Vagina (tissue), 2 donors: Measurements from ENCODE around the gene SHROOM4.

ENCODE experiments used
- POLR2AphosphoS5 ChIP-seq, 2 donors: sonication (generic); formaldehyde crosslinking; IDR thresholded peaks; one replicate each; pipeline ENCODE4 v1.9.0; 2017; ENCODE audit warnings: antibody characterized with exemption in 2 of 2, mild to moderate bottlenecking in 2 of 2, low read depth in 1 of 2; ENCODE audit not compliant: insufficient read depth in 1 of 2
- TF ChIP-seq, protein P1 (sequence below), 3 experiments: fragments of 450-650 bp in 2 of 3; fragments of 200-600 bp in 1 of 3; sonication (generic) in 1 of 3; IDR thresholded peaks; one replicate each; pipeline ENCODE4 v1.5.1; 2017 to 2019; ENCODE audit warnings: antibody characterized with exemption in 3 of 3, mild to moderate bottlenecking in 2 of 3, moderate library complexity in 2 of 3

DNA sequence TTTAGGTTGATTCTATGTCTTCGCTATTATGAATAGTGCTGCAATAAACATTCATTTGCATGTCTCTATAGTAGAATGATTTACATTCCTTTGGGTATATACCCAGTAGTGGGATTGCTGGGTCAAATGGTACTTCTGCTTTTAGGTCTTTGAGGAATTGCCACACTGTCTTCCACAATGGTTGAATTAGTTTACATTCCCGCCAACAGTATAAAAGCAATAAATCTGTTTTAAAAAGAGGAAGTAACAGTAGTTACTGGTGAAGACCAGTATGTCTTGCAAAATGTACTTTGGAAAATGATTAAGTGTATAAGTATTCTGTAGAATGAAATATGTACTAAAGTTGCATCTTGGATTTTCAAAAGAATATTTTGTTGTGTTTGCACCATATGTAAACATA lies 77.3 kb downstream of the SHROOM4 start:
- TF ChIP-seq, protein P1, sequence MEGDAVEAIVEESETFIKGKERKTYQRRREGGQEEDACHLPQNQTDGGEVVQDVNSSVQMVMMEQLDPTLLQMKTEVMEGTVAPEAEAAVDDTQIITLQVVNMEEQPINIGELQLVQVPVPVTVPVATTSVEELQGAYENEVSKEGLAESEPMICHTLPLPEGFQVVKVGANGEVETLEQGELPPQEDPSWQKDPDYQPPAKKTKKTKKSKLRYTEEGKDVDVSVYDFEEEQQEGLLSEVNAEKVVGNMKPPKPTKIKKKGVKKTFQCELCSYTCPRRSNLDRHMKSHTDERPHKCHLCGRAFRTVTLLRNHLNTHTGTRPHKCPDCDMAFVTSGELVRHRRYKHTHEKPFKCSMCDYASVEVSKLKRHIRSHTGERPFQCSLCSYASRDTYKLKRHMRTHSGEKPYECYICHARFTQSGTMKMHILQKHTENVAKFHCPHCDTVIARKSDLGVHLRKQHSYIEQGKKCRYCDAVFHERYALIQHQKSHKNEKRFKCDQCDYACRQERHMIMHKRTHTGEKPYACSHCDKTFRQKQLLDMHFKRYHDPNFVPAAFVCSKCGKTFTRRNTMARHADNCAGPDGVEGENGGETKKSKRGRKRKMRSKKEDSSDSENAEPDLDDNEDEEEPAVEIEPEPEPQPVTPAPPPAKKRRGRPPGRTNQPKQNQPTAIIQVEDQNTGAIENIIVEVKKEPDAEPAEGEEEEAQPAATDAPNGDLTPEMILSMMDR (IDR thresholded peaks at IDR 0.05), result no peak
- TF ChIP-seq POLR2AphosphoS5 (IDR thresholded peaks at IDR 0.05; ENCODE audit: insufficient read depth in 1 of 2, low read depth in 1 of 2), result no peak
